NT2/D1 (cell line): ENCODE results near the gene LDLRAD4.

Experiments
- SUZ12 ChIP-seq: IDR thresholded peaks from 2 replicates; pipeline ENCODE4 v1.6.1; 2011; ENCODE audit not compliant: insufficient read length, insufficient read depth; ENCODE audit errors: extremely low read depth
- YY1 ChIP-seq: IDR thresholded peaks from 2 replicates; pipeline ENCODE4 v1.6.1; 2011; ENCODE audit not compliant: insufficient read length, insufficient read depth

DNA sequence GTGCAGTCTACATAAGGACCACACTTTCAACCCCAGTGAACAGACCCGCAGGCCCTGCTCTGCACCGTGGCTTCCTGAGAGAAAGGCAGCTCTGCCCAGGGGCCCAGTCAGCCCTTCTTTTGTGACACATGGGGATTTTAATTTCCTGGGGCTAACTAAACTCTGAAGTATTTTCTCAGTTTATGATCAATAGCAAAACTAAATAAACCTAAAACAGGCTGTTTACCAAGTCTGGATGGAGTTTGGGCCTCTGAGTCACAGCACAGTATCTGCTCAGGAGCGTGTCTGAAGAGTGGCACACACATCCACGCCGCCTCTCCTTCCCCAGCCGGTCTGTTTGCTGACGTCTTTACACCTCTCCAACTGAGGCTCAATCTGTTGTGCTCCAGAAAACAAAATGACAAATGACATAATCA, 72.3 kb downstream of the LDLRAD4 start:
- TF ChIP-seq YY1 (no peak), SUZ12 (no peak)
